Skeletal muscle tissue (tissue), 4 donors: ENCODE measurements around the gene NFXL1. TPM values are rescaled to one million over a fixed set of nuclear protein-coding genes. Genes with fewer than 3 reads are reported as not detected.
A peak's percentile ranks its signal among the peaks of the same experiment; 100 is the strongest.

Experiments
- H3K27ac ChIP-seq: one replicate; pipeline ENCODE4 v1.7.0; 2013; ENCODE audit warnings: mild to moderate bottlenecking, low read depth, low read length, inconsistent platforms
- H3K27me3 ChIP-seq, 3 donors: one replicate each; pipeline ENCODE4 v1.7.0; 2013; ENCODE audit warnings: low read length in 3 of 3; ENCODE audit not compliant: control insufficient read depth in 3 of 3, insufficient read depth in 3 of 3
- H3K36me3 ChIP-seq, 3 donors: one replicate each; pipeline ENCODE4 v1.7.0; 2013; ENCODE audit warnings: low read length in 3 of 3; ENCODE audit not compliant: control insufficient read depth in 3 of 3, insufficient read depth in 3 of 3
- H3K4me1 ChIP-seq, 3 donors: one replicate each; pipeline ENCODE4 v1.7.0; 2013; ENCODE audit warnings: low read length in 3 of 3, mild to moderate bottlenecking in 3 of 3; ENCODE audit not compliant: control insufficient read depth in 3 of 3, insufficient read depth in 3 of 3
- H3K4me3 ChIP-seq, 3 donors: one replicate each; pipeline ENCODE4 v1.7.0; 2013; ENCODE audit warnings: low read length in 3 of 3
- H3K9ac ChIP-seq, 3 donors: one replicate each; pipeline ENCODE4 v1.7.0; 2013; ENCODE audit warnings: low read length in 3 of 3, mild to moderate bottlenecking in 3 of 3, moderate library complexity in 2 of 3, low read depth in 1 of 3
- H3K9me3 ChIP-seq, 3 donors: one replicate each; pipeline ENCODE4 v1.7.0; 2013; ENCODE audit warnings: low read length in 3 of 3; ENCODE audit not compliant: control insufficient read depth in 3 of 3
- total RNA-seq: library from RNA; depleted of rRNA; stranded (reverse); fragments of >200 nt; gene quantifications from one replicate; pipeline ENCODE4 v1.2.3, GENCODE V29; 2014
- donor health status: Osteomylitis.

NFXL1 gene
- total RNA-seq, 1 donor from 2014 or later, result 7.8 TPM

- peaks cover 3 to 23% (median 16%) of the 10 kb centered on the region in 3 donors for H3K27me3 ChIP-seq
- H3K9ac ChIP-seq, result peak within 1 kb of the TSS; percentile 15 to 76 (median 23)
- H3K27ac ChIP-seq, result no peak within 1 kb of the TSS
Measured at GRCh38 chr4:47837908-47838294, 76.5 kb downstream of the NFXL1 start, which contains the start of gene CORIN. Gene CORIN (minus strand): TSS chr4:47838067. CDS start chr4:47837949, 118 bp downstream.

DNA sequence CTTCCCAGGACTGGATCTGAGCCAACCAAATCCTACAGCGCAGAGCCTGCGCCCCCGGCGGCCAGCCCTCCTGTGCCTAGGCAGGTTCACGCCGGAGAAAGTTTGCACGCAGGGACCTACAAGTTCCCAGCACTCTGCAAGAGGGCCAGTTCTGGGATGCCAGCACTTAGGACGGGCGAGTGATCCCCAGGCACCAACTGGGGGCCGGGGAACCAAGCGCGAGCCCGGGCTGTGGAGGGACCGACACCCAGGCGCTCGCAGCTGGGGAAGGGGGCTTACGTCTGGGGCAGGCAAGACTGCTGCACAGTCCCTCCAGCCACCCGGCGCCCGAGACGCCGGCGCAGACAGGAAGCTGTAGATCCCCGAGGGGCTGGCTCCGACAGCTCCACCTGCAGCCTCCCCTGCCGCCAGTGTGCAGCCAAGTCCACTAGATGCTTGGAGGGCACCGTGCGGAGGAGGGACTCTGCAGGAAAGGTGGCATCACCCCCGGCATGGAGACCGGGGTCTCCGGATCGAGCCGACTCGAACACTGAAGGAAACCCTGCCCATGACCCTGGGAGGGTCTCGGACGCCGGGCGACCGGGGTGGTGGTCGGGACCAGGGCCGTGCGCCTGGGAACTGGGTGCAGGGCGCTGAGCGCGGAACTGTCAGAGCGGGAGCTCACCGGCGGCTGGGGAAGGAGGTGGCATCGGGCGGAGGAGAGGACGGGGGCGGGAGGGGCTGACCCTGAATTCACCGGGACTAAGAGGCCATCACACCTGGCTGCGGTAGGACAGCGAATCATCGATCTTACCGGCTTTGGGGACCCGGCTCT, 77.1 kb downstream of the NFXL1 start:
- Histone ChIP-seq H3K9me3 (peaks cover 0 to 5% (median 4%) of the 10 kb centered on the region in 3 donors), H3K4me1 (peaks cover 18 to 21% (median 20%) of the 10 kb centered on the region in 3 donors), H3K27me3 (peaks cover 3 to 23% (median 16%) of the 10 kb centered on the region in 3 donors), H3K36me3 (no peaks in the 10 kb centered on the region), H3K9ac (peak overlapping the region in 2 of 3 donors; percentile 15 to 76), H3K27ac (no peak overlapping the region), H3K4me3 (peak overlapping the region; percentile 67 to 68 (median 68))

More at GRCh38 chr4:47837908-47838294, 76.5 kb downstream of the NFXL1 start, which contains the start of gene CORIN:
- H3K9me3 ChIP-seq, result peaks cover 0 to 3% (median 3%) of the 10 kb centered on the region in 3 donors
- H3K4me3 ChIP-seq, result peak within 1 kb of the TSS; percentile 67 to 68 (median 68)
- no peaks in the 10 kb centered on the region for H3K36me3 ChIP-seq
- peaks cover 18 to 21% (median 20%) of the 10 kb centered on the region in 3 donors for H3K4me1 ChIP-seq

- Histone ChIP-seq H3K4me1 (peaks cover 18 to 21% (median 20%) of the 10 kb centered on the region in 3 donors), H3K36me3 (no peaks in the 10 kb centered on the region), H3K27ac (no peak overlapping the region), H3K9me3 (peaks cover 0 to 5% (median 4%) of the 10 kb centered on the region in 3 donors), H3K4me3 (peak overlapping the region; percentile 67 to 68 (median 68)), H3K9ac (peak overlapping the region; percentile 15 to 76 (median 54)), H3K27me3 (peaks cover 3 to 23% (median 16%) of the 10 kb centered on the region in 3 donors)
Measured at GRCh38 chr4:47836641-47837093, 77.7 kb downstream of the NFXL1 start.

GRCh38 chr4:47835494-47835893, 78.9 kb downstream of the NFXL1 start:
- H3K4me3 ChIP-seq, result no peak overlapping the region

DNA sequence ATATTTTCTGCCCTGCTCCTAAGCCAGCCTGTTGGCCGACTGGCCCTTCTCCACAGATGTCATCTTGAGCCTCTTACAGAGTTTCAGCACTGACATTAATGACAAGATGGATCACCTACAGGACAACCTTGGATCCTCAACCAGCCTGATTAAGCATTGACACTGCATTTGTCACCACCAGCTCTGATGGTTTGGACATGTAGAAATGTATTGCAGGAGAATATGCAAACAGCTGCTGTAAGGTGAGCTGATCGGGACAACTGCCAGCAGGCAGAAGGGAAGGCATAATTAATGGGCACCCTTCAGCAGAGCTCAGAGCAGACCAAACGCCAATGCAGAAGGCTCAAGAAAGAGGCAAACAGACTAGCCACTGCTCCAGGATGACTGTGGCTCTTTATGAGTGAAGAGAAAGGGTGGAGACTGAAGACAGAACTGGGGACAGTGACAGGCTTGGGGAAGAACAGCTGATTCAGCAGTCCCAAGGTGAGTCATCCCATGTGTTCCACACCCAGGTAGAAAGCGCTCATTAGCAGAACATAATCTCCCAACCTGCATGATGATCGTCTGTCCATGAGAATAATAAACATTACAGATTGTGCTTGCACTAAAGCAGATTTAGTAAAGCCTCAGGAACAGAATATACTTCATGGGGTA, 83.2 kb downstream of the NFXL1 start:
- Histone ChIP-seq H3K36me3 (no peaks in the 10 kb centered on the region), H3K4me3 (no peak overlapping the region), H3K27ac (no peak overlapping the region), H3K4me1 (peaks cover 6 to 20% (median 12%) of the 10 kb centered on the region in 3 donors), H3K9me3 (peaks cover 0 to 5% (median 4%) of the 10 kb centered on the region in 3 donors), H3K9ac (no peak overlapping the region), H3K27me3 (peaks cover 0 to 14% (median 6%) of the 10 kb centered on the region in 3 donors)

More at GRCh38 chr4:47835494-47835893, 78.9 kb downstream of the NFXL1 start:
- peaks cover 3 to 23% (median 16%) of the 10 kb centered on the region in 3 donors for H3K27me3 ChIP-seq
- H3K27ac ChIP-seq, result no peak overlapping the region
- H3K9ac ChIP-seq, result no peak overlapping the region
- H3K36me3 ChIP-seq, result no peaks in the 10 kb centered on the region
- peaks cover 20 to 33% (median 25%) of the 10 kb centered on the region in 3 donors for H3K4me1 ChIP-seq
- peaks cover 0 to 5% (median 4%) of the 10 kb centered on the region in 3 donors for H3K9me3 ChIP-seq

DNA sequence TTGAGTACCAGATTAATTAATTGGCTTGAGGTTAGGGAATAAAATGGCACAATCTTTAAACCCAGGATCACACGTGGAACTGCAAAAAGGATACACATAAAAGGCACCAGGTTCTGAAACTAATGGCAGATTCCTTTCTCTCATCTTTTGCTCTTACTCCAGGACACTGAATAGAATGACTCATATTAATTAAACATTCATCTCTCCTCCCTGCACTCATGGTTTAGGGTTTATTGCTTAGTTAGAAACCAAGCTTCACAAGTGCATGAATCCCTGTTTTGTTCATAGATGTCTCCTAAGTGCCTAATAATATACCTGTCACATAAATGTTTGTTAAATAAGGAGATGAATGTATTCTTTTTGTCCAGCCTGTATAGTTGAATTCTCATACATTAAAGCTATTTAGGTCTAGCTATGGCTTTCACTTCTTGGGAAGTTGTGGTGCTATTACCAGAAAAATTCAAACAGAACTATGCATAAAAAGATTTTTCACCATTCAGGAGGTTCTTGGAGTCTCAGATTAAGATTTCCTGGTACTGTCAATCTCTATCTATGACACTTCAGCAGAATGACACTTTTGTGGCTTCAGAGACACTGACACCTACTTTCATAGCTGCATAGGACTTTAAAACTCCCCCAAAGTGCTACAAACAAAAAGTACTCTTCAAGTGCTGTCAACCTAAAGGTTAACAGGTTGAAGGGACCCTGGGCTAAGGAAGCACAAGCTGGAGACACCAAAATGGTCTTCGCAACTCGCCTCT, 83.9 kb downstream of the NFXL1 start:
- peaks cover 0 to 13% (median 7%) of the 10 kb centered on the region in 3 donors for H3K4me1 ChIP-seq
- H3K4me3 ChIP-seq, result no peak overlapping the region
- peaks cover 0 to 8% (median 6%) of the 10 kb centered on the region in 3 donors for H3K27me3 ChIP-seq
- peaks cover 0 to 5% (median 4%) of the 10 kb centered on the region in 3 donors for H3K9me3 ChIP-seq
- H3K9ac ChIP-seq, result no peak overlapping the region
- no peaks in the 10 kb centered on the region for H3K36me3 ChIP-seq
- H3K27ac ChIP-seq, result no peak overlapping the region

DNA sequence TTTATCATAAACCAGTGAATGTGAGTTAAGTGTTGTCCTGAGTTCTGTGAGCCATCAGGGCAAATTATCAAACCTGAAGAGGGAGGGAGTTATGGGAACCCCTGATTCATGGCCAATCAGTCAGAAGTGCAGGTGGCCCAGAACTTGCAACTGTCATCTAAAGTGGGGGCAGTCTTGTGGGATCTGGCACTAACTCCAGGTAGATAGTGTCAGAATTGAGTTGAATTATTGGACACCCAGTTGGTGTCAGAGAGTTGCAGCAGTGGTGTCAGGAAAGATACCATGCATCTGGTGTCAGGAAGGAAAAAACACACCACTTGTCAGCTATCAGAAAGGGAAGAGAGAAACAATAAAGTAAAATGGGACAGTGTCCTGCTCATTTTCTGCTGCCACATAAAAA, 84.9 kb downstream of the NFXL1 start:
- Histone ChIP-seq H3K4me1 (peaks cover 5 to 19% (median 7%) of the 10 kb centered on the region in 3 donors), H3K27me3 (peaks cover 0 to 3% (median 0%) of the 10 kb centered on the region in 3 donors), H3K9me3 (peaks cover 0 to 5% (median 4%) of the 10 kb centered on the region in 3 donors), H3K4me3 (no peak overlapping the region), H3K36me3 (no peaks in the 10 kb centered on the region), H3K27ac (no peak overlapping the region), H3K9ac (no peak overlapping the region)

DNA sequence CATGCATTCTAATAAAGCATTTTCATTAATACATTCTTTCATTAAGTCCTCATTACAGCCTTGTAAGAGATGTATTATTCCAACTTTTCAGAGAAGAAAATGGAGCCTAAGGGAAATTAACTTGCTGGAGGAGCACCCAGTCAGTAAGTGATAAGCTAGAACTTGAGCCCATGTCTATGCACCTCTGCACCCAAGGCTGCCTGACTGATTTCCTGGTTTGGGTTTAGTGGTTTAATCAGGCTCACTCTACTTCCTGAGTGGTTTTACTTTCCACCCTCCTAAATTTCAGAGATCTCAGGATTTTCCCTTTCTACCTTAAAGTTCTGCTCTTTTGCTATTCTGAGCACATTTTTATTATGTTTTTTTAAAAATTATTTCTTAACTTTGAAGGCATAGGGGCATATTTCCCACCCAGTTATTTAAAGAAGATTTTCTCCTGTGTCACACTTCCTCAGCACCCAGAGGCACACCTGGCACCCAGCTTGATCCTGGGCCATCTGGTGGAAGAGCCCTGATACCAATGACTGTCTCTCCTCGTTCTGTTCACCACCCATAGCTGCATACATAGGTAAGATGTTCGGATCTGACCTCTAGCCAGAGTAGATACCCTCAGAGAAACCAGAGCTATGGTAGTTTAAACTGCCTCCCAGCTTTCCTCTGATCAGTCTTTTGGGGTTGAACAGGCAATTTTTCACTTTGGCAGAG, 86.9 kb downstream of the NFXL1 start:
- peaks cover 5 to 23% (median 7%) of the 10 kb centered on the region in 3 donors for H3K4me1 ChIP-seq
- H3K36me3 ChIP-seq, result no peaks in the 10 kb centered on the region
- H3K27ac ChIP-seq, result no peak overlapping the region
- no peak overlapping the region for H3K4me3 ChIP-seq
- H3K9ac ChIP-seq, result no peak overlapping the region
- no peaks in the 10 kb centered on the region for H3K9me3 ChIP-seq
- no peaks in the 10 kb centered on the region for H3K27me3 ChIP-seq

DNA sequence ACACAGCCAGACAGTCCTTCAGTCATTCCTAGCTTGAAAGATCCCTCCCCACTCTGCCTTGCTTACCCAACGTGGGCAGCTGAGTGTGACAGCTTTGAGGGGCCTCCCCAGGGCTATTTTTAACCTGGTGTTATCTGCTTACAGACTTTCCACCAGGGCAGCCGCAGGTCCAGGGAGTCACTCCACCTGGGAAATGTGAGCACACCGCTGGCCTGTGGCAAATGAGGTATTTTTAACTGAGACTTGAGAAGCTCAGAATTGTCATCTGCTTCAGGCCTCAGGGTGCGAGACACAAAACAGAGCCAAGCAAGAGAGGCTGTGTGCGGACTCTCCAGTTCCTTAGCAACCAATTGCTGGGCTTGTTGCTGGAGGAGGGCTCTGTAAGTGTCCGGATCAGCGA, 89.5 kb downstream of the NFXL1 start:
- H3K9me3 ChIP-seq, result no peaks in the 10 kb centered on the region
- H3K27me3 ChIP-seq, result no peaks in the 10 kb centered on the region
- H3K4me1 ChIP-seq, result peaks cover 0 to 12% (median 5%) of the 10 kb centered on the region in 3 donors
- no peaks in the 10 kb centered on the region for H3K36me3 ChIP-seq
- H3K4me3 ChIP-seq, result peak overlapping the region; percentile 2 to 30 (median 19)
- H3K9ac ChIP-seq, result peak overlapping the region; percentile 9 to 51 (median 50)
- H3K27ac ChIP-seq, result peak overlapping the region; percentile 39
